ENCODE data around the gene HDAC4.
A peak's percentile ranks its signal among the peaks of the same experiment; 100 is the strongest.

HDAC4 gene

GRCh38 chr2:239382384-239382880 lies 18.4 kb downstream of the HDAC4 start:
- DNase-seq, result no peak

GRCh38 chr2:239381709-239382134 lies 19.1 kb downstream of the HDAC4 start:
- DNase-seq, result no peak

DNA sequence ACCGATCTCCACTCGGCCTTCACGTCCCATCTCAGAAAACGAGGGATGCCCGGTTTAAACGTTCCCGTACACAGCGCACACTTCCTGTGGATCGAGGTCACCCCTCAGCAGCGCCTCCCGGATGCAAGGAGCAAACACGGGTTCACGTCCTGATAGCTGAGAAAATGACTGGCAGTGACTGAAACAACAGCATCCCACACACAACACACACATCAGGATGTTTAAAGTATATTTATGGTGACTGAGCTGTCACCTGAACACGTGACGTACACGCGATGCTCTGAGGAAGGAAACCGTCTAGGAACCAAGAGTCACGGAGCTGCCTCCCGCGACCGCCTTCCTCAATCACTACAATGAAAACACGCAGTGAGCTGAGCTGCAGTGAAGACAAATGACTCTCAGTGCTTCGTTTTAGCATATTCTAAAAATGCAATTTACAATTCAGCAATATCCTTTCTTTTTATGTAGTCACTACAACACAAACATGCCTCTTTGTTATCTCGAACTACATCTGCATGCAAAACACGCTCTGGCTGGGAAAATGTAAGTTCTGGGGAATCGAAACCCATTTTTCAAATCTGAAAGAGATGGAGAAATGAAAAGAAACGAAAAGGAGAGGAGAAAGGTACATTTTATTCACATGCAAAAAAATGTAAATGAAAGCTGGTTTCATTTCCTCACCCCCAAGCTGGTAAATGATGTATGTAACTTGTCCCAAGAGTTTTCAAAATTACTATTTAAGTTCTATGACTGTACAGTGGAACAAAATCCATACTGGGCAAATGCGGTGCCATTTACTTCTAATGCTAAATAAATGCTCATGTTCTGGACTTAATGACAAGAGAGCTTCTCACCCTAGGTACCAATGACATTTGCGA lies 19.8 kb downstream of the HDAC4 start:
- DNase-seq, result peak; percentile 20

GRCh38 chr2:239379641-239380170 lies 21.1 kb downstream of the HDAC4 start:
- no peak for DNase-seq

GRCh38 chr2:239378918-239379640 lies 21.7 kb downstream of the HDAC4 start:
- no peak for DNase-seq

- peak; percentile 37 for DNase-seq
These were observed 22.6 kb downstream of the HDAC4 start for GRCh38 chr2:239378021-239378917.

DNA sequence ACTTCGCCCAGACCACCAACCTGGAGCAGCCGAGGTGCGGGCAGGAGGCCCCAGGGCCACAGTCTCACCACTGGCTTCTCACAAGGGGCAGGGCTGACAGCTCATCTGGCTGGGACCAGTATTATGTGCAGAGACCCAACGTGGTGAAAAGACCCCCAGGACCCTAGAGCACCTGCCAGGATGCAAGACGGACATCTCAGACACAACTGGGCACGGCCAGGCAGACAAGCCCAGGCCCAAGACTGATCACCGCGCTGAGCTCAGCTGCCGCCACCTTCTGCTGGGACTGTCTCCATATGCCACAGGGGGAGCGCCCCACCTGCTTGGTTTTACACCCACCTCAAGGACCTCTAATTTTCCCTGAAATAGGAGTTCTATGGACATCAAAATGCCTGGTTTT lies 23.2 kb downstream of the HDAC4 start:
- DNase-seq, result no peak

GRCh38 chr2:239376942-239377531 lies 23.8 kb downstream of the HDAC4 start:
- no peak for DNase-seq

DNA sequence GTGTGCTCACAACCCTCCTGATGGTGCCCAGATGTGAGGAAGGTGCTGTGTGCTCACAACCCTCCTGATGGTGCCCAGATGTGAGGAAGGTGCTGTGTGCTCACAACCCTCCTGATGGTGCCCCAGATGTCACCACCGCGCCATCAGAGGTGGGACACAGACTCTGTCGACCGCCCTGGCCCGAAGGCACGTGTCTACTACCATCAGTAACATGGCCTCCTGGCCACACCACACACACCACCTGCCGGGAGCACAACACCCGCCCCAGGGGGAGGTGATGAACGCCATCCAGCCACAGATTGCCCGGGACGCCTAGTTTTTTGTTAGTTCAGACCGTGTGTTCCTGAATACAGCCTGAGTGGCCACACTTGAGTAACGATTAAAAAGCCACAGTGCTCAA lies 24.5 kb downstream of the HDAC4 start:
- no peak for DNase-seq

- DNase-seq, result peak; percentile 21
These were observed 25.4 kb downstream of the HDAC4 start for GRCh38 chr2:239375278-239376061.

- no peak for DNase-seq
These were observed 25.9 kb downstream of the HDAC4 start for GRCh38 chr2:239374896-239375277.

GRCh38 chr2:239372835-239373234 lies 28.0 kb downstream of the HDAC4 start:
- no peak for DNase-seq

DNA sequence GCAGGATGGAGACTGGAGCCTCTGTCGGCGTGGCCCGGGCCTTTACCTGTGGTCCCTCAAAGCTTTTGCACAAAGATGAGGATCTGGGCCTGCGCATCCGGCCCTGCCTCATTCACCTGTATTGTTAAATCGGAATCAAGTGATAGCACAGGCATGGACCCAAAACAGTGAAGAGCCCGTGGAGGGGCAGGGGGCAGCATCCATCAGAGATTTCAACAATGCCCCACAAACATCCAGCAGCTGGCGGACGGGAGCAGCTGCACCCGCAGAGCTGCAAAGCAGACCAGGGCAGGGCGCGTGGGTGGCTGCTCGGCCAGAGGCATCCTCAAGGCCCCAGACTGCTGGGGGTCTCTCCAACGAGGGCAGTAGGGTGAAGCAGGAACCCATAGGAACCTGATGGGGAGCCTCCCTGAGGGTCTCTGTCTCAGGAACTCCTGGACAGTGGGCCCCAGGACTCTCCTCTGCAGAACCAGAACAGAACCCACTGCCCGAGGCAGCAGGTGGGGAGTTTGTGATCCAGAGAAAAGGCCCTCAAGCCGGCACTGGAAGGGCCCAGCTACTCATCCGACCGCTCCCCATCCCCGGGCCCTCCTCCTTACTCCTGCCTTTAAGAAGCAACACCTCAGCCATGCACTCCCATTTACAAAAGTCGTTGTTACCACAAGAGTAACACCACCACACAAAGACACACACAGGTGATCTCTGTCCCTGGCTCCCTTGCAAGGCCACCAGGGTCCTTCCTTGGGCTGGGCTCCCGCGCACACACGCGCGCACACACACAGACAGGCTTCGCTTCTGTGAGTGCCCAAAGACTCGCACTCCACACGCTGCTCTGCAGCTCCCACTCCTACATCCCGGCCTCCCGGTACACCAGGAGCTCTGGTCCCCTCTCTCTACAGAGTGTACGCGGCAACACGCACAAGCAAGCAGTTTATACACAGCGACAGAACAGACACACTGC lies 28.8 kb downstream of the HDAC4 start:
- DNase-seq, result no peak

DNA sequence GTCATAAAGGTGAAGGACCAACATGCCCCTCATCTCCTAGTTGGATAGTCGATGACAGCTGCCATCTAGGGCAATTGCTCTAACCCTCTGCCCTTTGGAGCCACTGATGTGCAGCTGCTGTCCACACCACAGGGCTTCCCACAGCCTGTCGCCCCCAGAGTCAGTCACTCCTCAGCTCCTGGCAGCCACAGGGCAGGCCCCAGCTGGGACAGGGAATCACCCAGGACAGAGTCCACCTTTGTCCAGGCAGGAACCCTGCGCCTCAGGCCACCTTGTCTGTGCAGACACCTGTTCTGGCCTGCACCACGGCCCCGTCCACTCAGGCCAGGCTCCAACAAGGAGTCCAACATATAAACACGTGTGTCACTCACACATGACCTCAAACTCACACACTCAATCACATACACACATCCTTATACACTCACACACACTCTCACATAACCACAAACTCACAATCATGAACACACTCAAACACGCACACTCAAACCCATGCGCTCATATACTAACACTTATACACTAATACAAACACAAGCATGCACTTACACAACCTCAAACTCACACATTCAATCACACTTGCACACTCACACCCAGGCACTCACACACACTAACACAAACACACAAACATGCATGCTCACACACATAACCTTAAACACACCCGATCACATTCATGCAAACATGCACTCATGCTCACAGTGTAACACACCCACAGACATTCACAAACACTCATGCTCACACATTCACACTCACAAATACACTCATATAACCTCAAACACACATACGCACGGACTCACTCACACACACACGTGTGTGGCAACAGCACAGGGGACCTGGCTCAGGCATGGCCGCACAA lies 29.7 kb downstream of the HDAC4 start:
- no peak for DNase-seq

- DNase-seq, result no peak
These were observed 30.4 kb downstream of the HDAC4 start for GRCh38 chr2:239370403-239370802.

GRCh38 chr2:239369631-239370161 lies 31.1 kb downstream of the HDAC4 start:
- DNase-seq, result no peak

DNA sequence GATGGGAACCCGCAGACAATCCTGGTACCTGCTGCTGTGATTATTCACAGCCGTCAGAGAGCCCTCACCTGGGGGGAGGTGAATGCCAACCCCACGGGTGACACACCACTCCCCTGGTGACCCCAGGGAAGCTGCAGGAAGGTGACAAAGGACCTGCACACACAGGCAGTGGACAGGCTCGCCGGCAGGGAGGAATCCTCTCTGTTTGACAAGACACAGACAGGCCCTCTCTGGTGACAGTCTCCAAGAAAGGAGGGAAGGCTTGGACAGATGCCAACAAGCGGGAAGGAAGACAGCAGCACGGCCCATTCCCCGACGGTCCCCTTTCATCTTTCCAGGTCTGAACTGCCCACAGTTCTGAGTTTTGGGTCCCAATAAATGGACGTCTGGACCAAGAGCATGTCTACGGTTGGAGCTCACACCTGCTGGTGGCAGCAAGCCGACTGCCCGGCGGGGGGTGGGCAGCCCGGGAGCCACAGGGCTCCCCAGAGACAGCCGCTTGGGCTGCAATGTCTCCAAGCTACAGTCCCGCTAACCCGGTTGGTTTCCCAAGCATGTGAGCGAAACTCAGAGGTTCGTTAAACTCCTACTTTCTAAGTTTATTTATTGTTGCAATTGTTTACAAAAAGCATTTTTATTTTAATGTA lies 31.8 kb downstream of the HDAC4 start:
- DNase-seq, result no peak

- no peak for DNase-seq
These were observed 32.5 kb downstream of the HDAC4 start for GRCh38 chr2:239368321-239368720.
